Suprapubic skin (tissue), 4 donors: ENCODE results near the gene ACTR1B. TPM values are rescaled to one million over a fixed set of nuclear protein-coding genes. Genes with fewer than 3 reads are reported as not detected.
A peak's percentile ranks its signal among the peaks of the same experiment; 100 is the strongest.

Experiments
- DNase-seq, 2 donors: peaks; one replicate each; pipeline ENCODE4 v3.0.0-alpha.2; 2019; ENCODE audit warnings: low spot score in 2 of 2
- H3K27ac ChIP-seq: fragments of 200-600 bp; sonication (generic); one replicate; pipeline ENCODE4 v1.5.1; 2019
- H3K27me3 ChIP-seq: fragments of 200-600 bp; sonication (generic); one replicate; pipeline ENCODE4 v1.5.1; 2019
- H3K36me3 ChIP-seq: fragments of 200-600 bp; sonication (generic); one replicate; pipeline ENCODE4 v1.5.1; 2019
- H3K4me1 ChIP-seq: fragments of 200-600 bp; sonication (generic); one replicate; pipeline ENCODE4 v1.5.1; 2019
- H3K4me3 ChIP-seq: fragments of 200-600 bp; sonication (generic); one replicate; pipeline ENCODE4 v1.5.1; 2019; ENCODE audit warnings: mild to moderate bottlenecking
- H3K9me3 ChIP-seq: fragments of 200-600 bp; sonication (generic); one replicate; pipeline ENCODE4 v1.5.1; 2019
- EP300 ChIP-seq: sonication (generic); formaldehyde crosslinking; IDR thresholded peaks from one replicate; pipeline ENCODE4 v1.6.1; 2017; ENCODE audit warnings: antibody characterized with exemption
- POLR2A ChIP-seq, 2 donors: fragments of 450-650 bp; IDR thresholded peaks; one replicate each; pipeline ENCODE4 v1.6.1; 2017; ENCODE audit warnings: antibody characterized with exemption in 2 of 2, mild to moderate bottlenecking in 2 of 2, moderate library complexity in 2 of 2
- POLR2AphosphoS5 ChIP-seq, 3 donors: sonication (generic); formaldehyde crosslinking; IDR thresholded peaks; one replicate each; pipeline ENCODE4 v1.6.1; 2017; ENCODE audit warnings: antibody characterized with exemption in 3 of 3
- WGBS: methylation state at CpG from one replicate; pipeline ENCODE4 v1.1.5; 2018; 5-methylcytosine and 5-hydroxymethylcytosine counted together
- total RNA-seq, 4 donors: library from RNA; depleted of rRNA; stranded (reverse); fragments of >200 nt; gene quantifications; one replicate each; pipeline ENCODE4 v1.1.0, GENCODE V29; 2016
- TF ChIP-seq, protein P1 (sequence below), 2 donors: fragments of 200-600 bp in 1 of 2; fragments of 450-650 bp in 1 of 2; sonication (generic) in 1 of 2; IDR thresholded peaks; one replicate each; pipeline ENCODE4 v1.5.1; 2016 to 2019; ENCODE audit warnings: antibody characterized with exemption in 2 of 2, mild to moderate bottlenecking in 1 of 2, moderate library complexity in 1 of 2

ACTR1B gene
- total RNA-seq, 4 donors from 2014 or later: 54.9 to 89.1 (median 74.4) TPM

DNA sequence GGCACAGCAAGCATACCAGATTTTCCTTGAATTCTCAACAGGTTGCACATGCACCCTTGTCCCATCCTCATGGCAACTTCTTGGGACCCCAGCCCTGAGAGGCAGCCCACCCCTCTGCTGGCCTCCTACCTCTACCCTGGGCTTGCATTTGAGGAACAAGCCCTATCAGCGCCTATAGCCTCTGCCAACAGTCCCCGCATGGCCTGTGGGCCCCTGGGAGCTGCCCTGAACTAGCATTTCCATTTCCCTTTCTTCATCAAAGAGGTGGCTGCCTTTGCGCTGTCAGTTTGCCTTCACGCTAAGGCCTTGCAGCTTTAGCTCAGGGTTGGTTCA, 44.2 kb upstream of the ACTR1B start:
- 79% methylated on average over 4 of the region's 4 CpGs for WGBS
- Histone ChIP-seq H3K4me1 (no peaks in the 10 kb centered on the region), H3K36me3 (no peaks in the 10 kb centered on the region), H3K27me3 (peaks cover 9% of the 10 kb centered on the region), H3K27ac (no peak overlapping the region), H3K9me3 (no peaks in the 10 kb centered on the region), H3K4me3 (no peak overlapping the region)
- TF ChIP-seq POLR2A (IDR thresholded peaks at IDR 0.05) (no peak), POLR2AphosphoS5 (IDR thresholded peaks at IDR 0.05) (no peak), EP300 (no peak)
- TF ChIP-seq, protein P1, sequence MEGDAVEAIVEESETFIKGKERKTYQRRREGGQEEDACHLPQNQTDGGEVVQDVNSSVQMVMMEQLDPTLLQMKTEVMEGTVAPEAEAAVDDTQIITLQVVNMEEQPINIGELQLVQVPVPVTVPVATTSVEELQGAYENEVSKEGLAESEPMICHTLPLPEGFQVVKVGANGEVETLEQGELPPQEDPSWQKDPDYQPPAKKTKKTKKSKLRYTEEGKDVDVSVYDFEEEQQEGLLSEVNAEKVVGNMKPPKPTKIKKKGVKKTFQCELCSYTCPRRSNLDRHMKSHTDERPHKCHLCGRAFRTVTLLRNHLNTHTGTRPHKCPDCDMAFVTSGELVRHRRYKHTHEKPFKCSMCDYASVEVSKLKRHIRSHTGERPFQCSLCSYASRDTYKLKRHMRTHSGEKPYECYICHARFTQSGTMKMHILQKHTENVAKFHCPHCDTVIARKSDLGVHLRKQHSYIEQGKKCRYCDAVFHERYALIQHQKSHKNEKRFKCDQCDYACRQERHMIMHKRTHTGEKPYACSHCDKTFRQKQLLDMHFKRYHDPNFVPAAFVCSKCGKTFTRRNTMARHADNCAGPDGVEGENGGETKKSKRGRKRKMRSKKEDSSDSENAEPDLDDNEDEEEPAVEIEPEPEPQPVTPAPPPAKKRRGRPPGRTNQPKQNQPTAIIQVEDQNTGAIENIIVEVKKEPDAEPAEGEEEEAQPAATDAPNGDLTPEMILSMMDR (IDR thresholded peaks at IDR 0.05): no peak
- DNase-seq: peak in 1 of 2 donors; percentile 60

DNA sequence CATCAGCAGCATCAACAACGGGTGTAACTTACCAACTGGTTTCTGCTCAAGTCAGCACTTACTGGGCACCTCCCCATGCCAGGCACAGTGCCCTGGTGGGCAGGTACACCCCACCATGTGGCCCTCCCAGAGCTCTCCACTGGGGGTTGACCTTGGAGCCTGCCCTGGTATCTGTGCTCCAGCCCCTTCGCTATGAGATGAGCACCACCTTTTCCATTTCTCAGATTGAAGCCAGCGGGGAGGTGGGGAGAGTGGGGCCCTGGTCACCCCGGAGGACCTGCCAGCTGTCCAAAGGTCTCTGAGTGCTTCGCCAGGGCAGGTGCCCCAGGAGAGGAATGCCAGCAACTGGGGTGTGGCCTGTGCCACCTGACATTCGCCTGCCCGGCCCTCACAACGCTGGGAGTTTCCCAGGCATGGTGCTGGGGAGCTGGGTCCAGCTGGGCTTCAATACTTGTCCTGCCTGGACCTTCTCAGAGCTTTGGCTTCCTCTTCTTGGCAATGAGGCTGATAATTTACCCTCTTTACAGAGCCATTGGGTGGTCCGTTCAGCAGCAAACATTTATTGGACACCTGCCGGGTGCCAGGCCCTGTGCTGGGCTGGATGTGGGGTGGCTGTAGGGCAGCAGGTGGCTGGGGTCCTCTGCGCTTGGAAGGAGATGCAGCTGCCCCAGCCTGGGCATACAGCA, 43.7 kb upstream of the ACTR1B start:
- peak in 1 of 2 donors; percentile 50 for DNase-seq
- Histone ChIP-seq H3K27me3 (peaks cover 9% of the 10 kb centered on the region), H3K4me1 (no peaks in the 10 kb centered on the region), H3K27ac (no peak overlapping the region), H3K36me3 (no peaks in the 10 kb centered on the region), H3K4me3 (no peak overlapping the region), H3K9me3 (no peaks in the 10 kb centered on the region)
- 50% methylated on average over 1 of the region's 11 CpGs for WGBS
- TF ChIP-seq POLR2A (IDR thresholded peaks at IDR 0.05): no peak
- TF ChIP-seq EP300: no peak

DNA sequence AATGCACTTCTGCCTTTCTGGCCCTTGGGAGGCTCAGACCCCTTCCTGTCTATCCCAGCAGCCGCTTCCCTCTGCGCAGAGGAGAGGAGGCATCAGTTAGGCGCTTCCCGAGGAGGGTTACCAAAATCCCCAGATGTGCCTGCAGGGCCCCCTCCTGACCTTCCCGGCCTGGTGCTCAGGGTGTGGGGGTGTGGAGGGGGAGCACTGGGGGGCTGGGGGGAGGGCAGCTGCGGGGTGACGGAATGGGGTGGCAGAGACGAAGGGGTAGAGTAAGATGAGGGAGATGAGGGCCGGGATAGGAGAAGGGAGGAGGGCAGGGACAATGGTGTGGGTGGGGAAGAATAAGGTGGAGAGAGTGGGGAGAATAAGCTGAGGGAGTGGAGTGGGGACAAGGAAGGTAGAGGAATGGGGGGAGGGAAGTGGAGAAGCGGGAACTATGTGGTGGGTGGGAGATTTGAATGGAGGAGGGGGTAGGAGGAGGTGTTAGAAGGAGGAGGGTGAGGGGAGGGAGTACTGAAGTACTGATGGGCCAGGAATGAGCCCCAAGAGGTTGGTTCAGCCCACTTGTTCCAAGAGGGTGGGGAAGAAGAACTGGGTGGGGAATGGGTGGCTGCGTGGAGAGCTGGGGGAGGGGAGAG, 43.0 kb upstream of the ACTR1B start:
- Histone ChIP-seq H3K27ac (no peak overlapping the region), H3K4me1 (no peaks in the 10 kb centered on the region)

DNA sequence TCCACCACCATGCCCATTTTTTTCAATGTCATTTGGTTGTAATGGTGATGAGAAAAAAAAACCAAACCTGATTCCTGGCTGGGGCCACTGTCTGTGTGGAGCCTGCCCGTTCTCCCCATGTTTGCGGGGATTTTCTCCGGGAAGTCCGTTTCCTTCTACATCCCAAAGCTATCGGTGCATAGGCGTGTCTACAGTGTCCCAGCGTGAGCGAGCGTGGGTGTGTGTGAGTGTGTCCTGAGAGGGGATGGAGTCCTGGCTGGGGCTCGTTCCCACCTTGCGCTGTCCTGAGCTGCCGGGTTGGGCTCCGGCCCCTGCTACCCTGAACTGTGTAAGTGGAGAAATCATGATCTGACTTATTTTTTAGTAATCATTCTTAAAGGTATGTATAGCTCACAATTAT, 42.3 kb upstream of the ACTR1B start:
- H3K27ac ChIP-seq: no peak overlapping the region
- H3K4me3 ChIP-seq: no peak overlapping the region
- no peaks in the 10 kb centered on the region for H3K9me3 ChIP-seq
- no peaks in the 10 kb centered on the region for H3K36me3 ChIP-seq
- no peak for TF ChIP-seq POLR2AphosphoS5 (IDR thresholded peaks at IDR 0.05)
- TF ChIP-seq POLR2A (IDR thresholded peaks at IDR 0.05): no peak
- WGBS: 96% methylated on average over 13 of the region's 13 CpGs
- H3K27me3 ChIP-seq: peaks cover 9% of the 10 kb centered on the region
- no peaks in the 10 kb centered on the region for H3K4me1 ChIP-seq
- DNase-seq: no peak

More for the DNA sequence above, 43.0 kb upstream of the ACTR1B start:
- TF ChIP-seq POLR2AphosphoS5 (IDR thresholded peaks at IDR 0.05) (no peak), EP300 (no peak), POLR2A (IDR thresholded peaks at IDR 0.05) (no peak)
- TF ChIP-seq, protein P1 (IDR thresholded peaks at IDR 0.05): no peak
- Histone ChIP-seq H3K4me3 (no peak overlapping the region), H3K9me3 (no peaks in the 10 kb centered on the region), H3K27me3 (peaks cover 9% of the 10 kb centered on the region), H3K36me3 (no peaks in the 10 kb centered on the region)
- WGBS: 69% methylated on average over 11 of the region's 11 CpGs
- peak in 1 of 2 donors; percentile 63 for DNase-seq

DNA sequence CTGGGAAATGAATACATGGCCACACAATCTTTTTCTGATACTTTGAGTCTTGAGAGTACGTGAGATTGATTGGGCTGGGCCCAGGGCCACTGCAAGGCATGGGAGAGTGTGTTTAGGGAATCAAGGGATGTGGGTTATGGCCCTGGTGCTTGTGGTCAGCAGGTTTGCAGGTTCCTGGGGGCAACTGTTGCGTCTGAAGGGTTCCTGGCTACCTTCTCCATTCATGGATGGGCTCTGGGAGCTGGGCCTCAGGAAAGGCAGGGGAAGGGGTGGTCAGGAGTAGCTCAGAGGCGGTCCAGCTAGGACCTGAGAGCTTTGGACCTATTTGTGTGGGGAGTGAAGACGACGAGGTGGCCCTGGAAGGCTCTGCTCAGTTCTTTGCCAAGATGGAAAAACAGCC, 41.1 kb upstream of the ACTR1B start:
- no peak overlapping the region for H3K4me3 ChIP-seq
- TF ChIP-seq EP300 (no peak), POLR2AphosphoS5 (IDR thresholded peaks at IDR 0.05) (no peak)
- TF ChIP-seq, protein P1 (IDR thresholded peaks at IDR 0.05): no peak
- no peaks in the 10 kb centered on the region for H3K36me3 ChIP-seq
- no peaks in the 10 kb centered on the region for H3K4me1 ChIP-seq
- no peak for DNase-seq
- H3K9me3 ChIP-seq: no peaks in the 10 kb centered on the region
- peaks cover 9% of the 10 kb centered on the region for H3K27me3 ChIP-seq
- 86% methylated on average over 5 of the region's 5 CpGs for WGBS
- H3K27ac ChIP-seq: no peak overlapping the region

DNA sequence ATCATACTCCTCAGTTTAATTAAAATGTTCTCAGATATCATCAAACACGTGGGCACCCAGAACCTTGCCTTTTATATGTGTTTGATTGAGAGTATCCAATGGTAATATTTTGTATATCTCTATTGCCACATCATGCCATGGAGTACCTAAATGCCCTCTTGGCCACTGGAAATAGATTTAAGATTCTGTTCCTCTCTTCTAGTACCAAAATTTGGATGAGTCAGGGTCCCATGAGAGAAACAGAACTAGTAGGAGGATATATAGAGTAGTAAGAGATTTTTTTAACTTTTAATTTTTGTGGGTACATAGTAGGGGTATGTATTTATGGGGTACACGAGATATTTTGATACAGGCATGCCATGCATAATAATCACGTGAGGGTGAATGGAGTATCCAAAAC, 39.9 kb upstream of the ACTR1B start:
- Histone ChIP-seq H3K4me1 (no peaks in the 10 kb centered on the region), H3K27ac (no peak overlapping the region), H3K36me3 (no peaks in the 10 kb centered on the region), H3K27me3 (peaks cover 9% of the 10 kb centered on the region), H3K4me3 (no peak overlapping the region), H3K9me3 (no peaks in the 10 kb centered on the region)
- no peak for DNase-seq
- TF ChIP-seq POLR2AphosphoS5 (IDR thresholded peaks at IDR 0.05) (no peak), EP300 (no peak), POLR2A (IDR thresholded peaks at IDR 0.05) (no peak)
- TF ChIP-seq, protein P1 (IDR thresholded peaks at IDR 0.05): no peak
- 87% methylated on average over 3 of the region's 3 CpGs for WGBS
